AG09319 (cell line): Measurements from ENCODE around the gene DYNC1LI2.

Experiments used
- DNase-seq: peaks from one replicate; pipeline ENCODE4 v3.0.0-alpha.2; 2010; ENCODE audit warnings: low read depth; ENCODE audit errors: extremely low read depth
- TF ChIP-seq, protein P1 (sequence below): IDR thresholded peaks from 2 replicates; pipeline ENCODE4 v1.5.1; 2011; ENCODE audit warnings: low read depth, mild to moderate bottlenecking, inconsistent platforms, low read length, moderate library complexity

DYNC1LI2 gene

DNA sequence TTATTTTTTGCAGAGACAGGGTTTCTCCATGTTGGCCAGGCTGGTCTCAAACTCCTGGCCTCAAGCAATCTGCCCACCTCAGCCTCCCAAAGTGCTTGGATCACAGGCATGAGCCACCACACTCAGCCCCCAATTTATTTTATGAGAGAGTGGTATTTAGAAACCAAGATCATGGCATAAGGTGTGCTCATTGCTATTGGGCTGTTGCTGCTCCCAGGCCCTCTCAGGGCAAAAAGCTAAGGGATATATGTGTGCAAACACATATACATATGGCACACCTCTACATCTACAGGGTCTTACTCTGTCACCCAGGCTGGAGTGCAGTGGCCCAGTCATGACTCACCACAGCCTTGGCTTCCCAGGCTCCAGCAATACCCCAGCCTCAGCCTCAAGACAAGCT, 39.8 kb downstream of the DYNC1LI2 start:
- no peak for DNase-seq
- TF ChIP-seq, protein P1, sequence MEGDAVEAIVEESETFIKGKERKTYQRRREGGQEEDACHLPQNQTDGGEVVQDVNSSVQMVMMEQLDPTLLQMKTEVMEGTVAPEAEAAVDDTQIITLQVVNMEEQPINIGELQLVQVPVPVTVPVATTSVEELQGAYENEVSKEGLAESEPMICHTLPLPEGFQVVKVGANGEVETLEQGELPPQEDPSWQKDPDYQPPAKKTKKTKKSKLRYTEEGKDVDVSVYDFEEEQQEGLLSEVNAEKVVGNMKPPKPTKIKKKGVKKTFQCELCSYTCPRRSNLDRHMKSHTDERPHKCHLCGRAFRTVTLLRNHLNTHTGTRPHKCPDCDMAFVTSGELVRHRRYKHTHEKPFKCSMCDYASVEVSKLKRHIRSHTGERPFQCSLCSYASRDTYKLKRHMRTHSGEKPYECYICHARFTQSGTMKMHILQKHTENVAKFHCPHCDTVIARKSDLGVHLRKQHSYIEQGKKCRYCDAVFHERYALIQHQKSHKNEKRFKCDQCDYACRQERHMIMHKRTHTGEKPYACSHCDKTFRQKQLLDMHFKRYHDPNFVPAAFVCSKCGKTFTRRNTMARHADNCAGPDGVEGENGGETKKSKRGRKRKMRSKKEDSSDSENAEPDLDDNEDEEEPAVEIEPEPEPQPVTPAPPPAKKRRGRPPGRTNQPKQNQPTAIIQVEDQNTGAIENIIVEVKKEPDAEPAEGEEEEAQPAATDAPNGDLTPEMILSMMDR: no peak

DNA sequence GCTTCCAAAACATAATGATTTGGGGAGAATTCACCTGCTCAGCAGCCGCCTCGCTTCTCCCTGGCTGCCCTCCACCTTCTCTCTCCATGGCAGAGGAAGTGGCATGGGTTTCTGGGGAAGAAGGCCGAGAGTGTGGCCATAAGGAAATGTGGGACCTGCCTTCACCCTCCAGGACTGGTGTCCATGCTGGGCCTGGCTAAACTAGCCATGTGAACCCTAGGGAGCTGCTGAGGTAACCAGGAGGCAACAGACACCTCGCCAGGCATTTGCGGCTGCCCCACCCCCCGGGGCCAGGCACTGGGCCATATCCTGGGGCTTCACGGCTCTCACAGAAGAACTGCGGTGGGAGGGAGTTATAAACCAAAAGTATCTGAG, 44.9 kb downstream of the DYNC1LI2 start:
- DNase-seq: no peak

DNA sequence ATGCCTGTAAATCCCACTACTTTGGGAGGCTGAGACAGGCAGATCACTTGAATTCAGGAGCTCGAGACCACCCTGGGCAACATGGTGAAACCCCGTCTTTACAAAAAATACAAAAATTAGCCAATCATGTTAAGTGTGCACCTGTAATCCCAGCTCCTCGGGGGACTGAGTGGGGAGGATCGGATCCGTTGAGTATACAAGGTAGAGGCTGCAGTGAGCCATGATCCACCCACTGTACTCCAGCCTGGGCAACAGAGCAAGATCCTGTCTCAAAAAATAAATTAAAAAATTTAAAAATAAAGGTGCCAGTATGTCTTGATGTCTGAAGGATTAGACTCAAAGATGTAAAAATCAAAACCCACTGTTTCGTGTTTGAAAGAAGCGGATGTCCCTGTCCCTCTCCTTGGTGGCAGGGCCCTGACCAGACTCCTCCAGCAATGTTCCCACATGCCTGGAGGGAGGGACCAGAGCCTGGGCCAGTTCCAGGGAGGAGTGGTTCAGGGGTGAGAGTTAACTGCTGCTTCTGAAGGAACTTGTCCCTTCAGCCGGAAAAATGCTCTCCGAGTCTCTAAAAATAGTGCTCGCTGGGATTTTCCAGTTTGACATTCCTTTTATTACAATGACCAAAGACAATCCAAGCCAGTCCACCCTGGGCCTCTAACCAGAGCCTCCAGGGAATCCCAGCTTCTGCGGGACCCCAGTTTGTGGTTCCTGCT, 45.5 kb downstream of the DYNC1LI2 start:
- TF ChIP-seq, protein P1: no peak
- DNase-seq: no peak

More for the DNA sequence above, 44.9 kb downstream of the DYNC1LI2 start:
- TF ChIP-seq, protein P1: no peak

DNA sequence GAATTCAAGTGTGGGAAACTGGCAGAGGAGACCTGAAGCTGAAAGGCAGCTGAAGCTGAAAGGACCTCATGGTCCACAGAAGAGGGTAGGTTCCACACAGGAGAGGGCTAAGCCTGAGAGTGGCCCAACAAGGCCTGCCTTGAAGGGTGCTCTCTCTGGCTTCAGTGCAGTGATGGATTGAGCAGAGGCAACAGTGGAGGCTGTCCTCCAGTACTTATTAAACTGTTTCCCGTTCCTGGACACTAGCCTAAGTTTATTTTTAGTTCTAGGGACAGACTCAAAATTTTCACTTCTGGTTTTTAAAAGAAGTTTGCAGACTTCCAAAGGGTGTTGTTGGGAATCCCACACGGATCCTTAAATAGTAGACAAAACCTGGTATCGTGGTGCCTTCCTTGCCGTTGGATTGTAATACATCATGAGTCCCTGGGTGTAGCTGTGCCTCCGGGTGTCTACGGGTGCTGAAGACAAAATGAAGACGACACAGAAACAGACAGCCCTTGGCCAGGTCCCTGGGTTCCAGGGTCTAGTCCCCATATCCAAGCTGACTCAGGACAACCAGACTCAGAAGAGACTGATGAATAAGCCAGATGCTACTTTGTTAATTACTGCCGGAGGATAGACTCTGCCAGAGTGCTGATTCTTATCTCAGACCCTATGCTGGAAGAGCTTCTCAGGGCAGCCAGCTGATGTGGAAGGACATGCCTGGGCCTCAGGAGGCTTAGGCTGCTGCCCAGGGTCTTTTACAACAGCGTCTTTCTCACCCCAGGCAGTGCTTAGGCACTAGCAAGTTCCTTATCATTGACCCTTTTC, 47.8 kb downstream of the DYNC1LI2 start:
- no peak for DNase-seq
- TF ChIP-seq, protein P1: no peak

DNA sequence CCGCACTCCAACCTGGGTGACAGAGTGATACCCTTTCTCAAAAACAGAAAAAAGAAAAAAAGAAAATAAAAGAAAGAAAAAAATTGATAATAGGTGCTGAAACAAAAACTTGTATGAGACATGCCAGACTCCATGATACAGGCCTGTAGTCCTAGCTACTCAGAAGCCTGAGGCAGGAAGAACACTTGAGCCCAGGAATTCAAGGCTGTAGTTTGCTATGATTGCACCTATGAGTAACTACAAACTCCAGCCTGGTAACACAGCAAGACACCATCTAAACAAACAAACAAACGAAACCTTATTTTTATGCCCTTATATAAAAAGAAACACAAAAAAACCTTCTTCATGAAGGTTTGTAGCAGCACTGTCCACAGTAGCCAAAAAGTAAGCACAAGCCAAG, 49.9 kb downstream of the DYNC1LI2 start:
- no peak for DNase-seq

DNA sequence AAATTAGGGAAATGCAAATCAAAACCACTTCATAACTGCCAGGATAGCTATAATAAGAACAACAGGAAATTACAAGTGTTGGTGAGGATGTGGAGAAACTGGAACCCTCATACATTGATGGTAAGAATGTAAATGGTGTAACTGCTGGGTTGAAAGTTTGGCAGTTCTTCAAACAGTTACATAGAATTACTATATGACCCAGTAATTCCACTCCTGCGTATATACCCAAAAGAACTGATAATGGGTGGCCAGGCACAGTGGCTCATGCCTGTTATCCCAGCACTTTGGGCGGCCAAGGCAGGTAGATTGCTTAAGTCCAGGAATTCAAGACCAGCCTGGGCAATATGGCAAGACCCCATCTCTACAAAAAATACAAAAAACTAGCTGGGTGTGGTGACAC, 50.4 kb downstream of the DYNC1LI2 start:
- TF ChIP-seq, protein P1: no peak
- no peak for DNase-seq

More for the DNA sequence above, 49.9 kb downstream of the DYNC1LI2 start:
- TF ChIP-seq, protein P1: no peak

DNA sequence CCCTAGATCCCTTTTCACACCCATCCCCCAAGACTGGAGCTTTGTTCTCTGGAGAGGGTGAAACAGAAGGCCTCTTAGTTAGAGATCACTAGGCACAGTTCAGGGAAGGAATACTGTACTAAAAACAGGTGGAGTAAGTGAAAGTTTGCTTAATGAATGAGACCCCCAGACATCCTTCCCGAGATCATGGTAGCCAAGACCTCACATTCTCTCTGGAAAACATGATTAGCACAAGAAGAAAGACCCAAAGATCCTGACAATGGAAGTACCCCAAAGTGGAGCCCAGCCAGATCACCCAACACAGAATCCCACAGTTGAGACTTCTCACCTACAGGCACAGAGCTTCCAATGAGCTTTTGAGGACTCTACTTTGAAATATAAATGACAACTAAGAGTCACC, 51.5 kb downstream of the DYNC1LI2 start:
- DNase-seq: no peak
- TF ChIP-seq, protein P1: no peak
